Tracheal epithelial cell (primary cell): ENCODE results near the gene AJAP1. TPM values are rescaled to one million over a fixed set of nuclear protein-coding genes. Genes with fewer than 3 reads are reported as not detected.

Experiments used
- total RNA-seq: library from RNA; depleted of rRNA; stranded (reverse); fragments of >200 nt; gene quantifications from 2 replicates; pipeline ENCODE4 v1.2.1, GENCODE V29; 2014

Gene AJAP1, protein sequence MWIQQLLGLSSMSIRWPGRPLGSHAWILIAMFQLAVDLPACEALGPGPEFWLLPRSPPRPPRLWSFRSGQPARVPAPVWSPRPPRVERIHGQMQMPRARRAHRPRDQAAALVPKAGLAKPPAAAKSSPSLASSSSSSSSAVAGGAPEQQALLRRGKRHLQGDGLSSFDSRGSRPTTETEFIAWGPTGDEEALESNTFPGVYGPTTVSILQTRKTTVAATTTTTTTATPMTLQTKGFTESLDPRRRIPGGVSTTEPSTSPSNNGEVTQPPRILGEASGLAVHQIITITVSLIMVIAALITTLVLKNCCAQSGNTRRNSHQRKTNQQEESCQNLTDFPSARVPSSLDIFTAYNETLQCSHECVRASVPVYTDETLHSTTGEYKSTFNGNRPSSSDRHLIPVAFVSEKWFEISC
- 0.64 and 2.4 TPM in 2 replicates for total RNA-seq

DNA sequence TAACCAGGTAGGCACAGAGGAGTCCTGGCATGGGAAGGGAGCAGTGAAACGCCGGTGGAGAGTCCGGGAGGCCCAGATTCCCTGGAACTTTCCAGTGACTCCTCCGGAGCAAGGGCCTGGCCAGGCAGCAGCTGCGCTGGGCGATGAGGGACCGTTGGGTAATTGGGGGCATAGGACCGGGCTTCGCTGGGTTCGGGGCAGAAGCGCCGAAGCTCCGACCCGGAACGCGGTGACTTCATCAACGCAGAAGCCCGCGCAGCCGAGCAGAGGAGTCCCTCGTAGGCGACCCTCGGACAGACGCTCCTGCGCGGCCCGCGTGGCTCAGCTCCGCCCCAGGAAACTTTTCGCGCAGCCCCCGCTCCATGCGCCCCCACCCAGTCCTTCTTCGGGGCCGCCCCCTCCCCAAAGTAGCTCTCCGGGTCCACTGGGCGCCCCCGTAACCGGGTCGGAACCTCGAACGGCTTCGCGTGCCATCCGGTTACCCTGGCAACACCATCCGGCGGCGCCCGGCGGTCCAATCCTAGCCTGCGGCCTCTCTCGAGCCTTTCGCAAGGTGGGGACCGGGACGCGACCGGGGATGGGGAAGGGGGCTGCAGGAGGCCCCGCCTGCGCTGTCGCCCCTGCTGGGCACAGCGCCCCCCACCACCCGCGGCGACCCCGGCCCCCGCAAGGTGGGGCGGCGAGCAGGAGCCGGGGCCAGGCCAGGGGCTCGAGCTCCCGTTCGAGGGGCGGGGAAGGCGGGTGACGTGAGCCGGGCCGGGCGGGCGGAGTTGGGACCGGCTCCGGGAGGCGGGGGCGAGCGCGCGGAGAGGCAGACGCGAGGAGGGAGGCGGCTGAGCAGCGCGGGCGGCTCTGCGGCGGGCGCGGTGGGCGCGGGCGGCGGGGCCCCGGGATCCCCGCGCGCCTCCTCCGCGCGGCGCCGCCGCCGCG is at the start of gene AJAP1:
AJAP1 (plus strand) TSS at position 814 of the 930 bp plus-strand sequence. CDS start 817 bp downstream, outside the sequence.

